GM04503 (cell line): Measurements from ENCODE around the gene ENPP1.
A peak's percentile ranks its signal among the peaks of the same experiment; 100 is the strongest.

Source experiments
- DNase-seq: peaks from one replicate; pipeline ENCODE4 v3.0.0-alpha.2; 2012; ENCODE audit warnings: low read depth

The ENPP1 gene

DNA sequence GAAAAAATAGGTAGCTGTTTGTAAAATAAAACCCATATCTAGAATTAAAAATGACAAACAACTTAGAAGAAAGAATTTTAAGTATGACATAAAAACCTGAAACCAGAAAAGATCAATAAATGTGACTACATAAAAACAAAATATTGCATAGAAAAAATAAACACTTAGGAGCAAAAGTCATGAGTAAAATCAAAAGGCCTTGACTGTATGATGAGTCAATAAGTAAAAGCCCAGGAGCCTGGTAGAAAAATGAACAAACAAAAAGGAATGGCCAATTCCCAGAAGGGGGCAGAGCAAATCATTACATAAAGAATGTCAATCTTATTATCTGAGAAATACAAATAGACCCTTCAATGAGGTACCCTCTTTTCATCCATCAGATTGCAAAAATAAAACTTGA is 20.7 kb upstream of the ENPP1 start:
- no peak for DNase-seq

DNA sequence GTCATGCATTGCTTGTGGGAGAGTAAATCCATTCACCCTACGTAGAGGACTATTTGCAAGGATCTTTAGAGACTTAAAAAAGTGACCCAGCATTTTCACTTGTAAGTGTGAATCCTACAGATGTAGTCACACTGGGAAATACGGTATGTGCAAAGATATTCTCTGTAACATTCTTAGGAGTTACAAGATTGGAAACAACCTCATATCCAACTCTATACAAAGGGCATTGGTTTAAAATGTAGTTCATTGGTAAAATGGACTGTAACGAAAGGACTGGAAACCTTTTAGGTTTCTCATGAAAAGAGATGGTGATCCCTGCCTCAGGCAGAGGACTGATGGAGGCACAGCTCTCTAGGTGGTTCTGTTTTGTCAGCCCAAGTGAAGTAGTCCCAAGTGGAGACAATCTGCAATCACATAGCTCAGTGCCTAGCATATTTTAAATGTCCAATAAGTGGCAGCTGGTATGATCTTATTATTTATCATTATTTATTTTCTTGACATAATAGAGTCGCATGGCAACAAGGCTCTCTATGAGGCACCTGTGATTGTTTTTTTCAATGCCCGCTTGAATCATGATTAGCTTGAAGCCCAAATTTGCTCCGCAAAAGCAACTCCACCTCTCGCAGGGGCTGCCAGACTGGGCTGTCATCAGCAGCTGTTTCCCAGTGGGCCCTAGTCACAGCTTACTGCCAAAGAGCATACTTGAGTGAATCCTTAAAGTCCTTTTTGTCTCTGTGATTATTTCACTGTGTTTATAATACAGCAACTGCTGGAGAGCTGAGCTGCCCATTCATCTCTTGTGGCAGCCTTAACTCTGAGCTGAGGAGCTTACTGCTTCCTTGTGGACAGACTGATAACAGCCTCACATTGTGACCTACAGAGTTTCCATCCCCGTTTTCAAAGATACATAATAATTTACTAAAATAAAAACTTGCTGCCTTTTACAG is 19.8 kb upstream of the ENPP1 start:
- DNase-seq = no peak

GRCh38 chr6:131789219-131789618 is 18.6 kb upstream of the ENPP1 start:
- DNase-seq = no peak

DNA sequence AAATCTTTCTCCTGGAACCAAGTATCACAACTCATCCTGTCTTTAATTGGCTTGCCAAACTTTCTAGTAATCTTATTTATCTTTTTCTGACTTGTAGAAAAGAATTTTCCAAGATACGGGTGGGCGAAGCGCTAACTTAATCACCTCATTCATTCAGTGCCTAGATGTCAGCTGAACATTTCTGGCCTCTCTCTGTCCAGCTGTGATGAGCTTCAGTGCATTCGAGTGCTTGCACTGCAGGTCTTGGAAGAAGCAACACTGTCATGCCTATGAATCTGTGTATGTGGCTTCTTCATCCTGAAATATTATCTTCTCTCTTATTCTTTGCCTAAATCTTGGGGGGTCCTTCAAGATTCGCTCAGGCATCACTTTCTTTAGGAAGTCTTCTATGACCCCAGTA is 16.3 kb upstream of the ENPP1 start:
- no peak for DNase-seq

DNA sequence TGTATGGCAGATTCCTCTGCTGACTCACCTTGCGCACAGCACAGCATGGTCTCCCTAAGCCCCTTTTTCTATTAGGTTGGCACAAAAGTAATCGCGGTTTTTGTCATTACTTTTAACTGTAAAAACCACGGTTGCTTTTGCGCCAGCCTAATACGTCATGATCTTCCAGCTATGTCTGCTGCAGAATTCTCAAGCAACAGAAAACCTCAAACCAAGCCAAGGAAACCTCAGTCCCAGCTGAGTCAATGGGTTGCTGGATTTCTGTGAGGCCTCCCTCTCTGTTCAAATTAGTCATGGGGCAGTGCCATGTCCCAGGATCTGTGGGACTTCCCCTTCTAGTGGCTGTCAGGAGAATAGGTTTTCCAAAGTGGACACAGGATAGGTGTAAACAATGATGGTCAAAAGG is 15.7 kb upstream of the ENPP1 start:
- DNase-seq = no peak

DNA sequence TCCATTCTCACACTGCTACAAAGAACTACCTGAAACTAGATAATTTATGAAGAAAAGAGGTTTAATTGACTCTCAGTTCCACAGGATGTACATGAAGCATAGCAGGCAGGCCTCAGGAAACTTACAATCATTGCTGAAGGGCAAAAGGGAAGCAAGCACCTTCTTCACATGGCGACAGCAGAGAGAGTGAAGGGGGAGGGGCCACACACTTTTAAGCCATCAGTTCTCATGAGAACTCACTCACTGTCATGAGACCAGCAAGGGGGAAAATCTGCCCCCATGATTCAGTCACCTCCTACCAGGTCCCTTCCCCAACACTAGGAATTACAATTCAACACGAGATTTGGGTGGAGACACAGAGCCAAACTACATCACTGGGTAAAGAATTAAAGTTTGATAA is 12.5 kb upstream of the ENPP1 start:
- no peak for DNase-seq

- no peak for DNase-seq
Observed at GRCh38 chr6:131802347-131802746, 5.5 kb upstream of the ENPP1 start.

GRCh38 chr6:131803007-131803769 is 4.6 kb upstream of the ENPP1 start:
- no peak for DNase-seq

DNA sequence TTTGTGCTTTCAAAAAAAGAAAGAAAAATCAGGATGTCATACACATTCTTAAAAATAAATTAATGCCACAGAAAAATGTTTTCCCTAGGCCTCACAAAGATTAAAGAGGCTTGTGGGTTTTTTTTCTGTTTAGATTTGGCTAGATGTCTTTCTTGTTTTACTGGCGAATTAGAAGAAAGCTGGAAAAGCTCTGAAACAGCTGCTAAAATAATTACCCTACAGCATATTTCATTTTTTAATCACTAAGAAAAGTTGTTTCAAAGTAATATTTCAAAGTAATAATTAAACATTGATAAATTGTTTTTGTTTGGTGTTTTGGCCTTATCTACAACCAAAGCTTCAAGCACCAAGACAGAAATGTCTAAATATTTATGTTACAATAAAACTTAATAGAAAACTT is 3.7 kb upstream of the ENPP1 start:
- DNase-seq = no peak

- DNase-seq = no peak
Observed at GRCh38 chr6:131807321-131807643, 538 bp upstream of the ENPP1 start.

GRCh38 chr6:131808460-131809269 is 845 bp downstream of the ENPP1 start:
- no peak for DNase-seq

GRCh38 chr6:131811500-131811899 is 3.7 kb downstream of the ENPP1 start:
- no peak for DNase-seq

DNA sequence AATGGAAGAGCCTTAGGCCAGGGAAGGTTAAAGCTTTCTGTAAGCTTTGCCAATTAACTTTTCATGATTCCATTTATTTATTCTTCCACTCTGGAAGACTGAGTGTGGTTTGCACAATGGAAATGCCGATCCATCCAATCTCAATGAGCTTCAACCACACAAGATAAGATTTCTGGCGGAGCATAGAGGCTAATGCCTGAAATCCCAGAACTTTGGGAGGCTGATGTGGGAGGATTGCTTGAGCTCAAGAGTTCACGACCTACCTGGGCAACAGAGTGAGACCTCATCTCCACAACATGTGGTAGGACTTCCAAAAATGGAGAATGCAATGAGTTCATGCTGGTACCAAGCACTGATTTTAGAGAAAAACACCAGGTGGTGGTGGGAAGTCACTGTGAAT is 6.2 kb downstream of the ENPP1 start:
- no peak for DNase-seq

DNA sequence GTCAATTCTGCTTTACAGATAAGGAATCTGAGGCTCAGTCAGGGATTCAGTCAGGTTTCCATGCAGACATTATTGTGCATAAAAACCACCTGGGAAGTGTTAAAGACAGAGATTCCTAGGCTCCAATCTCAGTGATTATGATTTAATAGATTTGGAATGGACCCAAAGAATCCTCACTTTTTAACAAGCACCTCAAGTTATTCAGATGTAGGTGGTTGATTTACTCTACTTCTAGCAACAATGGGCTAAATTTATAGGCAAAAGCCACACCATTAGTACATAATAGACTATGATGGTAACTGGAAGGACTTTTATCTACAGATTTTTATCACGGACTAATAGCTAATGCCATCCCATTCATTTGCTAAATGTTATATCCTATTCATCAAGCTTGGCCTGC is 9.0 kb downstream of the ENPP1 start:
- no peak for DNase-seq

GRCh38 chr6:131819572-131820124 is 11.8 kb downstream of the ENPP1 start:
- no peak for DNase-seq

- DNase-seq = no peak
Observed at GRCh38 chr6:131821010-131821807, 13.4 kb downstream of the ENPP1 start.

GRCh38 chr6:131822119-131822518 is 14.3 kb downstream of the ENPP1 start:
- DNase-seq = no peak

- no peak for DNase-seq
Observed at GRCh38 chr6:131823276-131823902, 15.6 kb downstream of the ENPP1 start.

GRCh38 chr6:131825946-131826345 is 18.1 kb downstream of the ENPP1 start:
- no peak for DNase-seq

DNA sequence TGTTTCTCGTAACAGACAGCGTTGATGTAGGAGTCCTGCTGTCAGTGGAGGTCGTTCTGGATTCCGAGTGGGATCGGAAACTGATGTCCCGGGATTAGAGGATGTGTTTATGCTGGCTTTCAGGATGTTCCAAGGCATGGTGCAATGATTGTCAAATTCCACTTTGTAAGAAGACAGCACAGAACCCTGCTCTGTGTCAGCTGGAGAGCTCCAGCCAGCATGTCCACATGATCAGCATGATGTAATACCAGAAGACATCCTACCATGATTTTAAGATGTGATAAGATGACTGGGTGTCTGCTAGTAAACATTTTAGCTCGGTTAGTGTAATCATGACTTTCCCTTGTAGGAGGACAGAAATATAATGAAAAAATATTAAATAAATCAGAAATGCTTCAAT is 20.3 kb downstream of the ENPP1 start:
- DNase-seq = peak; percentile 36

DNA sequence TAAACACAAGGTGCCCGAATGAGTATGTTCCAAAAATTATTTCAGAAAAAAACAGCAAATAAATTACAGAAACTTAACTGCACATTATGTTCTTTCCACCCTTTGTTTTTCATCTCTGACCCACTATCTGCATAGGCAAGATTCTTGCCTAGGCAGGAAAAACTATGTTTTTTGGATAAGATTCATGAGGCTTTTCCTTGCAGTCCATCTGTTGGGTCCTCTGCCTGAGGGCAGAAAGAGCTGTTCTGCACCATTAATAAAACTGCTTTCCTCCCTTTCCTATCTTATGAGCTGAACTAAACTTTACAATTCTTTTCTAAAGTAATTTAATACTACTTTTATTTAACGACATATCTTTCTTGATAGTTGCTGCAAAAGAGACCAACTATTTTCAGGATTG is 21.1 kb downstream of the ENPP1 start:
- DNase-seq = no peak
